A549 (cell line): Measurements from ENCODE around the gene PRDM12. TPM values are rescaled to one million over a fixed set of nuclear protein-coding genes. Genes with fewer than 3 reads are reported as not detected.

Experiments
- BHLHE40 ChIP-seq: IDR thresholded peaks from 2 replicates; pipeline ENCODE4 v1.6.1; 2012; ENCODE audit warnings: low read depth, low read length, inconsistent platforms
- CBX2 ChIP-seq: fragments of 200-600 bp; sonication (generic); IDR thresholded peaks from 2 replicates; pipeline ENCODE4 v1.6.1; 2016; ENCODE audit warnings: low read depth, mild to moderate bottlenecking, borderline replicate concordance
- CBX8 ChIP-seq: fragments of 200-600 bp; sonication (generic); IDR thresholded peaks from 2 replicates; pipeline ENCODE4 v1.6.1; 2016
- EHMT2 ChIP-seq: fragments of 200-600 bp; sonication (generic); IDR thresholded peaks from 2 replicates; pipeline ENCODE4 v1.6.1; 2016; ENCODE audit warnings: antibody characterized with exemption, low read depth, mild to moderate bottlenecking, moderate library complexity
- FOSL2 ChIP-seq, 2 experiments: fragments of 450-650 bp in 1 of 2; fragments of >200 bp in 1 of 2; sonication (Bioruptor Twin) in 1 of 2; formaldehyde crosslinking; IDR thresholded peaks; 2 replicates each; pipeline versions ENCODE4 v1.5.0 to v1.6.1; 2016 to 2020; ENCODE audit warnings: mild to moderate bottlenecking in 1 of 2, moderate library complexity in 1 of 2
- HDAC2 ChIP-seq: fragments of 200-600 bp; sonication (generic); IDR thresholded peaks from 2 replicates; pipeline ENCODE4 v1.6.1; 2016
- HEYL ChIP-seq: fragments of 250-450 bp; sonication (Bioruptor Pico); IDR thresholded peaks from 2 replicates; pipeline ENCODE4 v1.8.0; 2021; ENCODE audit warnings: mild to moderate bottlenecking, moderate library complexity
- HOXB5 ChIP-seq: fragments of 250-450 bp; sonication (Bioruptor Pico); IDR thresholded peaks from 2 replicates; pipeline ENCODE4 v1.5.0; 2020; ENCODE audit warnings: mild to moderate bottlenecking, moderate library complexity
- JUN ChIP-seq, 2 experiments: fragments of >200 bp; sonication (Bioruptor Twin); formaldehyde crosslinking; IDR thresholded peaks; 2 replicates in 1 of 2; 3 replicates in 1 of 2; pipeline ENCODE4 v1.6.1; 2016 to 2017
- JUNB ChIP-seq: fragments of >200 bp; sonication (Bioruptor Twin); formaldehyde crosslinking; IDR thresholded peaks from 2 replicates; pipeline ENCODE4 v1.6.1; 2016
- MAZ ChIP-seq: fragments of 150-350 bp; IDR thresholded peaks from 2 replicates; pipeline ENCODE4 v1.6.1; 2014; ENCODE audit warnings: antibody characterized with exemption, low read depth, low read length, borderline replicate concordance
- NR3C1 ChIP-seq: fragments of >200 bp; sonication (Bioruptor Twin); formaldehyde crosslinking; IDR thresholded peaks from 3 replicates; pipeline ENCODE4 v1.6.1; 2017
- PHF8 ChIP-seq: fragments of 200-600 bp; sonication (generic); IDR thresholded peaks from 2 replicates; pipeline ENCODE4 v1.6.1; 2016; ENCODE audit warnings: low read depth, mild to moderate bottlenecking, antibody characterized with exemption, moderate library complexity, borderline replicate concordance
- POLR2A ChIP-seq: IDR thresholded peaks from 2 replicates; pipeline ENCODE4 v1.6.1; 2012; ENCODE audit warnings: mild to moderate bottlenecking, low read length
- RFX5 ChIP-seq: fragments of 450-650 bp; IDR thresholded peaks from 2 replicates; pipeline ENCODE4 v1.7.1; 2014; ENCODE audit warnings: antibody characterized with exemption, mild to moderate bottlenecking, moderate library complexity
- RNF2 ChIP-seq: fragments of 200-600 bp; sonication (generic); IDR thresholded peaks from 2 replicates; pipeline ENCODE4 v1.6.1; 2016; ENCODE audit warnings: low read depth, mild to moderate bottlenecking, antibody characterized with exemption, moderate library complexity, borderline replicate concordance
- SMC3 ChIP-seq: fragments of >200 bp; sonication (Bioruptor Twin); formaldehyde crosslinking; IDR thresholded peaks from 3 replicates; pipeline ENCODE4 v1.6.1; 2018; ENCODE audit warnings: inconsistent platforms
- TFCP2L1 ChIP-seq: fragments of 250-450 bp; sonication (Bioruptor Pico); IDR thresholded peaks from 2 replicates; pipeline ENCODE4 v1.5.0; 2021; ENCODE audit warnings: mild to moderate bottlenecking
- TP53 ChIP-seq: fragments of 250-450 bp; sonication (Bioruptor Pico); IDR thresholded peaks from 2 replicates; pipeline ENCODE4 v1.5.0; 2021; ENCODE audit warnings: mild to moderate bottlenecking, moderate library complexity
- ZNF302 ChIP-seq: fragments of 250-450 bp; sonication (Bioruptor Pico); IDR thresholded peaks from 2 replicates; pipeline ENCODE4 v1.9.0; 2021; ENCODE audit warnings: inconsistent platforms, mild to moderate bottlenecking, moderate library complexity
- ZSCAN20 ChIP-seq: fragments of 250-450 bp; sonication (Bioruptor Pico); IDR thresholded peaks from 2 replicates; pipeline ENCODE4 v1.8.0; 2022; ENCODE audit warnings: mild to moderate bottlenecking, moderate library complexity
- polyA plus RNA-seq, 4 experiments: library from polyadenylated mRNA; depleted of rRNA in 3 of 4; stranded (reverse); fragments of >200 nt; fragmentation: RNase III in 1 of 4; extraction: RNeasy Plus Mini Kit Qiagen cat#74134 plus additional on column Dnase treatment in 1 of 4; gene quantifications; 2 replicates in 3 of 4; 3 replicates in 1 of 4; pipeline ENCODE4 v1.2.3, GENCODE V29; 2011 to 2017
- TF ChIP-seq, protein P1 (sequence below): fragments of 200-600 bp; sonication (generic); IDR thresholded peaks from 2 replicates; pipeline ENCODE4 v1.6.1; 2016; ENCODE audit warnings: antibody characterized with exemption, mild to moderate bottlenecking, moderate library complexity
- TF ChIP-seq, protein P2 (sequence below): IDR thresholded peaks from 2 replicates; pipeline ENCODE4 v1.6.1; 2012
- TF ChIP-seq, protein P3 (sequence below): fragments of 250-450 bp; sonication (Bioruptor Pico); IDR thresholded peaks from 2 replicates; pipeline ENCODE4 v1.5.0; 2021; ENCODE audit warnings: mild to moderate bottlenecking, moderate library complexity, borderline replicate concordance
- TF ChIP-seq, protein P4 (sequence below): fragments of 250-450 bp; sonication (Bioruptor Pico); IDR thresholded peaks from 2 replicates; pipeline ENCODE4 v1.5.0; 2020; ENCODE audit warnings: low read depth, mild to moderate bottlenecking, moderate library complexity

PRDM12 gene
- polyA plus RNA-seq, 2 of the 4 experiments (the other 2 are of a cell fraction) = 0.09 to 0.17 TPM

DNA sequence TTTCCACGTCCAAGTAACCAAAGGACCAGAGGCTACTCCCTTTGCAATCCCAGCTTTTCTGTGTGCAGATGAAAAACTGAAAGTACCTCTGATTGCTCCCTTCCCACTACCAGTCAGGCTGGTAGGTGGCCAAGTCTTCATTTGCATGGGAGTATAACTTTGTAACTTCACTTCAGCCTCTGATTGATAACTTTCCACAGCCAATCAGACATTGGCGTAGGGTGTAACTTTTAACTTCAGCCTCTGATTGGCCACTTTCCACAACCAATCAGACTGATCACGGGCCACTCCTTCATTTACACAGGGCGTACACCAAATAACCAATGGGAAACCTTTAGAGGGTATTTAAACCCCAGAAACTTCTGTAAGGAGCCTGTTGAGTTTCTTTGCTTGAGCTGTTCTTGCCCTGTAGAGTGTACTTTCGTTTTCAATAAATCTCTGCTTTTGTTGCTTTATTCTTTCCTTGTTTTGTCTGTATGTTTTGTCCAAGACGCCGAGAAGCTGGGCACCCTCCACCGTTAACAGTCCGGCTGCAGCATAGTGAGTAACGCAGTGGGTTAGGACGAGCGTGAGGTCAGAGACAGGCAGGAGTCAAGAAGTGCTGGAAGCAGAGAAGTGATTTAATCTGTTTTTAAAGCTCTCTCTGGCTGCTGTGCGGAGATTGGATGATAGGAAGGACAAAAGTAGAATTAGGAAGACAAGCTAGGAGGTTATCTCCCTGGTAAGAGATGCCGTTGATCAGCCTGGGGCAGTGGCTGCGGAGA lies 25.7 kb downstream of the PRDM12 start (continued):
- no peak for TF ChIP-seq MAZ
- TF ChIP-seq NR3C1 = no peak
- TF ChIP-seq HDAC2 = no peak
- TF ChIP-seq POLR2A = peak; percentile 38
- no peak for TF ChIP-seq ZSCAN20 (CRISPR knock-in tag)
- peak in 1 of 2 experiments; percentile 60; a peak in 1 of 5 replicates for TF ChIP-seq JUN (IDR thresholded peaks at IDR 0.05)
- TF ChIP-seq HEYL (CRISPR knock-in tag) = no peak
- TF ChIP-seq EHMT2 = no peak
- TF ChIP-seq SMC3 = no peak
- no peak for TF ChIP-seq TP53 (CRISPR knock-in tag)
- TF ChIP-seq PHF8 = peak; percentile 17; the same call in 1 of the 2 replicates
- TF ChIP-seq, protein P1, sequence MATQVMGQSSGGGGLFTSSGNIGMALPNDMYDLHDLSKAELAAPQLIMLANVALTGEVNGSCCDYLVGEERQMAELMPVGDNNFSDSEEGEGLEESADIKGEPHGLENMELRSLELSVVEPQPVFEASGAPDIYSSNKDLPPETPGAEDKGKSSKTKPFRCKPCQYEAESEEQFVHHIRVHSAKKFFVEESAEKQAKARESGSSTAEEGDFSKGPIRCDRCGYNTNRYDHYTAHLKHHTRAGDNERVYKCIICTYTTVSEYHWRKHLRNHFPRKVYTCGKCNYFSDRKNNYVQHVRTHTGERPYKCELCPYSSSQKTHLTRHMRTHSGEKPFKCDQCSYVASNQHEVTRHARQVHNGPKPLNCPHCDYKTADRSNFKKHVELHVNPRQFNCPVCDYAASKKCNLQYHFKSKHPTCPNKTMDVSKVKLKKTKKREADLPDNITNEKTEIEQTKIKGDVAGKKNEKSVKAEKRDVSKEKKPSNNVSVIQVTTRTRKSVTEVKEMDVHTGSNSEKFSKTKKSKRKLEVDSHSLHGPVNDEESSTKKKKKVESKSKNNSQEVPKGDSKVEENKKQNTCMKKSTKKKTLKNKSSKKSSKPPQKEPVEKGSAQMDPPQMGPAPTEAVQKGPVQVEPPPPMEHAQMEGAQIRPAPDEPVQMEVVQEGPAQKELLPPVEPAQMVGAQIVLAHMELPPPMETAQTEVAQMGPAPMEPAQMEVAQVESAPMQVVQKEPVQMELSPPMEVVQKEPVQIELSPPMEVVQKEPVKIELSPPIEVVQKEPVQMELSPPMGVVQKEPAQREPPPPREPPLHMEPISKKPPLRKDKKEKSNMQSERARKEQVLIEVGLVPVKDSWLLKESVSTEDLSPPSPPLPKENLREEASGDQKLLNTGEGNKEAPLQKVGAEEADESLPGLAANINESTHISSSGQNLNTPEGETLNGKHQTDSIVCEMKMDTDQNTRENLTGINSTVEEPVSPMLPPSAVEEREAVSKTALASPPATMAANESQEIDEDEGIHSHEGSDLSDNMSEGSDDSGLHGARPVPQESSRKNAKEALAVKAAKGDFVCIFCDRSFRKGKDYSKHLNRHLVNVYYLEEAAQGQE = no peak
- no peak for TF ChIP-seq CBX2
- no peak for TF ChIP-seq TFCP2L1
- TF ChIP-seq, protein P2, sequence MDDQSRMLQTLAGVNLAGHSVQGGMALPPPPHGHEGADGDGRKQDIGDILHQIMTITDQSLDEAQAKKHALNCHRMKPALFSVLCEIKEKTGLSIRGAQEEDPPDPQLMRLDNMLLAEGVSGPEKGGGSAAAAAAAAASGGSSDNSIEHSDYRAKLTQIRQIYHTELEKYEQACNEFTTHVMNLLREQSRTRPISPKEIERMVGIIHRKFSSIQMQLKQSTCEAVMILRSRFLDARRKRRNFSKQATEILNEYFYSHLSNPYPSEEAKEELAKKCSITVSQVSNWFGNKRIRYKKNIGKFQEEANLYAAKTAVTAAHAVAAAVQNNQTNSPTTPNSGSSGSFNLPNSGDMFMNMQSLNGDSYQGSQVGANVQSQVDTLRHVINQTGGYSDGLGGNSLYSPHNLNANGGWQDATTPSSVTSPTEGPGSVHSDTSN = 0 out of 2 replicates have a peak, but pooled peaks have one; percentile 58
- no peak for TF ChIP-seq RFX5
- no peak for TF ChIP-seq JUNB
- no peak for TF ChIP-seq CBX8
- TF ChIP-seq HOXB5 (CRISPR knock-in tag) = peak; percentile 56; the same call in 1 of the 2 replicates
- TF ChIP-seq, protein P3, sequence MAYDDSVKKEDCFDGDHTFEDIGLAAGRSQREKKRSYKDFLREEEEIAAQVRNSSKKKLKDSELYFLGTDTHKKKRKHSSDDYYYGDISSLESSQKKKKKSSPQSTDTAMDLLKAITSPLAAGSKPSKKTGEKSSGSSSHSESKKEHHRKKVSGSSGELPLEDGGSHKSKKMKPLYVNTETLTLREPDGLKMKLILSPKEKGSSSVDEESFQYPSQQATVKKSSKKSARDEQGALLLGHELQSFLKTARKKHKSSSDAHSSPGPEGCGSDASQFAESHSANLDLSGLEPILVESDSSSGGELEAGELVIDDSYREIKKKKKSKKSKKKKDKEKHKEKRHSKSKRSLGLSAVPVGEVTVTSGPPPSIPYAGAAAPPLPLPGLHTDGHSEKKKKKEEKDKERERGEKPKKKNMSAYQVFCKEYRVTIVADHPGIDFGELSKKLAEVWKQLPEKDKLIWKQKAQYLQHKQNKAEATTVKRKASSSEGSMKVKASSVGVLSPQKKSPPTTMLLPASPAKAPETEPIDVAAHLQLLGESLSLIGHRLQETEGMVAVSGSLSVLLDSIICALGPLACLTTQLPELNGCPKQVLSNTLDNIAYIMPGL = no peak
- no peak for TF ChIP-seq ZNF302 (CRISPR knock-in tag)
- TF ChIP-seq FOSL2 (IDR thresholded peaks at IDR 0.05) = no peak
- no peak for TF ChIP-seq FOSL2 (CRISPR knock-in tag; IDR thresholded peaks at IDR 0.05)
- TF ChIP-seq, protein P4, sequence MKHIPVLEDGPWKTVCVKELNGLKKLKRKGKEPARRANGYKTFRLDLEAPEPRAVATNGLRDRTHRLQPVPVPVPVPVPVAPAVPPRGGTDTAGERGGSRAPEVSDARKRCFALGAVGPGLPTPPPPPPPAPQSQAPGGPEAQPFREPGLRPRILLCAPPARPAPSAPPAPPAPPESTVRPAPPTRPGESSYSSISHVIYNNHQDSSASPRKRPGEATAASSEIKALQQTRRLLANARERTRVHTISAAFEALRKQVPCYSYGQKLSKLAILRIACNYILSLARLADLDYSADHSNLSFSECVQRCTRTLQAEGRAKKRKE (CRISPR knock-in tag) = no peak
- TF ChIP-seq RNF2 = no peak
- TF ChIP-seq BHLHE40 = no peak
